Hematopoietic multipotent progenitor cell treated with erythropoietin and hydrocortisone succinate and interleukin-3 and kit ligand, for 4 days (in vitro differentiated cells): ENCODE results near the gene SF3B5.
A peak's percentile ranks its signal among the peaks of the same experiment; 100 is the strongest.
"Not testable (repeated sequence)": the region's sequence is repeated elsewhere in the genome, so short reads cannot be mapped to it uniquely, and the experiment has no call there.

Experiments used
- DNase-seq: peaks from one replicate; pipeline ENCODE4 v3.0.0-alpha.2; 2015

Gene SF3B5

GRCh38 chr6:144062786-144063185 is 32.6 kb downstream of the SF3B5 start:
- DNase-seq: peak; percentile 33

DNA sequence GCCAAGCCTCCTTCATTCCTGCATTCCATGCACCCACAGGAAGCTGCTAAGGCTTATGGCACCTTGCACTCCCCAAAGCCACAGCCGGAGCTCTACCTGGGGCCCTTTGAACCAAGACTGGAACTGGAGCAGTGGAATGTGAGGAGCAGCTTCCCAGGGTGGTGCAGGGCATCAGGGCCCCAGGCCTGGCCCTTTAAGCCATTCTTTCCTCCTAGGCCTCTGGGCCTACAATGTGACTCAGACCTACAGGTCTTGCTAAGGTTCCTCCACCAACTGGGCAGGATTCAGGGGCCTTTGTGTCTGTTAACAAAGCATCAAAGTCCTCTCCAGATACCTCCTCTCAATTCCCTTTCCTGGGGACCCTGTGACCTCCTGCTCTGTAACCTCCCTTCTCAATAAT is 36.2 kb downstream of the SF3B5 start:
- DNase-seq: no peak

GRCh38 chr6:144055121-144055931 is 40.0 kb downstream of the SF3B5 start:
- peak; percentile 75 for DNase-seq

GRCh38 chr6:144053601-144054000 is 41.8 kb downstream of the SF3B5 start:
- peak; percentile 70 for DNase-seq

DNA sequence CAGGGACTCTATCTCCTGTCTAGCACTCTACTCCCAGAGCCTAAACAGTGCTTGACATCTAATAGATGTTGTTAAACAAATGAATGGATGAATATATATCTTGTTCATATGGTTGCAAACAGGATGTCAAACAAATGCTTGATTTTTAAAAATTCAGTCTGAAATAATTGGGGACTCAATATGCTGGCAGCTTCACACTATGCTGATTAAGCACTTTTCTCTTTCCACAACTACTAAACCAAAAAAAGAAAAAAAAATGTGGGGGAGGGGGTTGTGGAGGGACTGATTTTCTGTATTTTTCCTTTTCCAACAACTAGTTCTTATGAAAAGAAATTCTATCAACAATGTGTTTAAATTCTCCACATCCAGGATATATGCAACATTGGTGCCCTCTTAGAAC is 42.9 kb downstream of the SF3B5 start:
- DNase-seq: no peak

GRCh38 chr6:144049386-144049785 is 46.0 kb downstream of the SF3B5 start:
- DNase-seq: no peak

- DNase-seq: no peak
These were observed 47.7 kb downstream of the SF3B5 start for GRCh38 chr6:144047688-144048087.

DNA sequence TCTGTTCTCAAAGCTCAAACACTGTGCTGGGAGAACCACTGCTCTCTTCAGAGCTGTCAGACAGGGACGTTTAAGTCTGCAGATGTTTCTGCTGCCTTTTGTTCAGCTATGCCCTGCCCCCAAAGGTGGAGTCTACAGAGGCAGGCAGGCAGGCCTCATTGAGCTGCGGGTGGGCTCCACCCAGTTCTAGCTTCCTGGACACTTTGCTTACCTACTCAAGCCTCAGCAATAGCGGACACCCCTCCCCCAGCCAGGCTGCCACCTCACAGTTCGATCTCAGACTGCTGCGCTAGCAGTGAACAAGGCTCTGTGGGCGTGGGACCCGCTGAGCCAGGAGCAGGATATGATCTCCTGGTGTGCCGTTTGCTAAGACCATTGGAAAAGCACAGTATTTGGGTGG is 48.7 kb downstream of the SF3B5 start:
- not testable (repeated sequence) for DNase-seq

DNA sequence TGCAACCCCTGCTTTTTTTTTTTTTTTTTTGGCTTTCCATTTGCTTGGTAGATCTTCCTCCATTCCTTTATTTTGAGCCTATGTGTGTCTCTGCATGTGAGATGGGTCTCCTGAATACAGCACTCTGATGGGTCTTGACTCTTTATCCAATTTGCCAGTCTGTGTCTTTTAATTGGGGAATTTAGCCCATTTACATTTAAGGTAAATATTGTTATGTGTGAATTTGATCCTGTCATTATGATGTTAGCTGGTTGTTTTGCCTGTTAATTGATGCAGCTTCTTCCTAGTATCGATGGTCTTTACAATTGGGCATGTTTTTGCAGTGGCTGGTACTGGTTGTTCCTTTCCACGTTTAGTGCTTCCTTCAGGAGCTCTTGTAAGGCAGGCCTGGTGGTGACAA is 50.4 kb downstream of the SF3B5 start:
- not testable (repeated sequence) for DNase-seq
